AG04450 (cell line): ENCODE results near the gene OR52J3. TPM values are rescaled to one million over a fixed set of nuclear protein-coding genes. Genes with fewer than 3 reads are reported as not detected.

Experiments used
- CTCF ChIA-PET: fragments of 300-600, 350-600 bp; formaldehyde crosslinking; extraction: SDS; loops from one replicate; lab custom pipeline; 2022; ENCODE audit warnings: antibody characterized with exemption, inconsistent platforms; lab: Charles Lee
- POLR2A ChIA-PET: fragments of 350-600 bp; formaldehyde crosslinking; extraction: SDS; loops from one replicate; lab custom pipeline; 2021; ENCODE audit warnings: antibody characterized with exemption, inconsistent platforms; lab: Yijun Ruan, JAX
- DNase-seq: peaks from one replicate; pipeline ENCODE4 v3.0.0-alpha.2; 2011; ENCODE audit warnings: low read depth, low spot score
- H3K27ac ChIP-seq: one replicate; pipeline ENCODE4 v1.5.1; 2012; ENCODE audit warnings: low read depth, low read length, control low read depth
- H3K27me3 ChIP-seq: one replicate; pipeline ENCODE4 v1.6.0; 2012; ENCODE audit warnings: low read length; ENCODE audit not compliant: control insufficient read depth, insufficient read depth
- H3K4me3 ChIP-seq: 2 replicates; pipeline ENCODE4 v1.5.1; 2011; ENCODE audit warnings: mild to moderate bottlenecking, low read depth, low read length, control low read depth
- H3K9me3 ChIP-seq: 2 replicates; pipeline ENCODE4 v1.5.1; 2012; ENCODE audit warnings: low read length; ENCODE audit not compliant: control insufficient read depth, insufficient read depth
- CTCF ChIP-seq: IDR thresholded peaks from 2 replicates; pipeline ENCODE4 v1.5.1; 2011; ENCODE audit warnings: low read depth, low read length, control low read depth, inconsistent platforms
- polyA minus RNA-seq: library from RNA; depleted of rRNA, polyadenylated mRNA; stranded (reverse); fragments of >200 nt; gene quantifications from 2 replicates; pipeline ENCODE4 v1.2.3, GENCODE V29; 2011; rRNA and poly(A)+ RNA removed
- polyA plus RNA-seq: library from polyadenylated mRNA; depleted of rRNA; stranded (reverse); fragments of >200 nt; gene quantifications from 2 replicates; pipeline ENCODE4 v1.2.3, GENCODE V29; 2011; rRNA removed

The OR52J3 gene
- polyA plus RNA-seq (not detected in 2 replicates), polyA minus RNA-seq (not detected in 2 replicates)

GRCh38 chr11:5046226-5046625 lies at the start of gene OR52J3:
OR52J3 (plus strand) TSS chr11:5046526; CDS start chr11:5046526, 0 bp downstream.
- H3K27me3 ChIP-seq, result no peaks in the 10 kb centered on the region
- DNase-seq, result no peak
- H3K4me3 ChIP-seq, result no peak within 1 kb of the TSS
- H3K9me3 ChIP-seq, result no peaks in the 10 kb centered on the region
- H3K27ac ChIP-seq, result no peak within 1 kb of the TSS
- POLR2A ChIA-PET, result no interaction called here
- CTCF ChIA-PET, result no interaction called here
- no peak for TF ChIP-seq CTCF

GRCh38 chr11:5004424-5005274 lies 41.7 kb upstream of the OR52J3 start:
- H3K27ac ChIP-seq, result no peak overlapping the region
- H3K9me3 ChIP-seq, result no peaks in the 10 kb centered on the region
- peak; percentile 77 for TF ChIP-seq CTCF
- ChIA-PET POLR2A (no interaction called here), CTCF (interaction anchor here (0.8 to 2.9 kb wide), 6 partner anchors 9 to 817 kb away, joined by 3 to 39 read pairs (median 4); partner anchors contain the start of gene OR51D1)
- no peaks in the 10 kb centered on the region for H3K27me3 ChIP-seq
- no peak overlapping the region for H3K4me3 ChIP-seq
- peak; percentile 27 for DNase-seq

- H3K4me3 ChIP-seq, result no peak overlapping the region
- TF ChIP-seq CTCF, result no peak
- ChIA-PET POLR2A (no interaction called here), CTCF (interaction anchor here (1.7 kb wide), 1 partner anchor 371 kb away, joined by 15 read pairs; the partner anchor contains the start of gene OR51D1)
- H3K27me3 ChIP-seq, result no peaks in the 10 kb centered on the region
- H3K27ac ChIP-seq, result no peak overlapping the region
- no peak for DNase-seq
- no peaks in the 10 kb centered on the region for H3K9me3 ChIP-seq
These were observed 38.8 kb upstream of the OR52J3 start for GRCh38 chr11:5007561-5007960.

- DNase-seq, result no peak
- no peaks in the 10 kb centered on the region for H3K9me3 ChIP-seq
- POLR2A ChIA-PET, result interaction anchor here (0.8 kb wide), 1 partner anchor 401 kb away, joined by 11 read pairs; no protein-coding TSS in a partner anchor
- no peaks in the 10 kb centered on the region for H3K27me3 ChIP-seq
- no peak overlapping the region for H3K4me3 ChIP-seq
- CTCF ChIA-PET, result interaction anchor here (1.4 kb wide), 1 partner anchor 375 kb away, joined by 3 read pairs; no protein-coding TSS in a partner anchor
- no peak for TF ChIP-seq CTCF
- no peak overlapping the region for H3K27ac ChIP-seq
These were observed 35.1 kb upstream of the OR52J3 start for GRCh38 chr11:5011254-5011653.

DNA sequence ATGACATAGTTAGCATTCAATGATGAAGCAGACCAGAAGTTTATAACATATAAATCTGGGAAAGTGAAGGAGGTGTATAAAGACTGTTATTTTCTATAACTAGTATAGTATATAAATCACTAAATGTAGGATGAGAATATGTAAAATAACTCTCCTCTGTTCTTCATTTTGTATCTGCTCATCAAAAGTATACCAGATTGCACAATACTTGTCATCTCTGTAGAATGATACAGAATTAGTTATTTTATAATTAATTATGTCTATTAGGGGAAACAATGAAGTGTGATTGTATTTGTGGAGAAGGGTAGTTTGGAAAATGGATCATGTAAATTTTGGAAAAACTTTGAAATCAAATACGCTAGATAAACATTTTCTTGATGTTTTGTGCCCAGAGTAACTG lies 33.3 kb upstream of the OR52J3 start:
- ChIA-PET POLR2A (no interaction called here), CTCF (interaction anchor here (0.9 kb wide), 1 partner anchor 9 kb away, joined by 3 read pairs; no protein-coding TSS in a partner anchor)
- Histone ChIP-seq H3K27me3 (no peaks in the 10 kb centered on the region), H3K4me3 (no peak overlapping the region), H3K27ac (no peak overlapping the region), H3K9me3 (no peaks in the 10 kb centered on the region)
- TF ChIP-seq CTCF, result no peak
- no peak for DNase-seq
